ENCODE results near the gene ERG28. TPM values are rescaled to one million over a fixed set of nuclear protein-coding genes. Genes with fewer than 3 reads are reported as not detected.

The ERG28 gene
- total RNA-seq, 1 experiment from 2014 or later = 43.3 TPM

GRCh38 chr14:75653563-75653962, 7.1 kb downstream of the ERG28 start:
- H3K4me1 ChIP-seq (ENCODE audit: insufficient read depth, low read length, poor library complexity, severe bottlenecking) = no peaks in the 10 kb centered on the region
- no peak overlapping the region for H3K27ac ChIP-seq (ENCODE audit: low read depth, low read length, poor library complexity, severe bottlenecking)
- no peaks in the 10 kb centered on the region for H3K9me3 ChIP-seq (ENCODE audit: low read depth, low read length, poor library complexity, severe bottlenecking)
- TF ChIP-seq, protein P1, sequence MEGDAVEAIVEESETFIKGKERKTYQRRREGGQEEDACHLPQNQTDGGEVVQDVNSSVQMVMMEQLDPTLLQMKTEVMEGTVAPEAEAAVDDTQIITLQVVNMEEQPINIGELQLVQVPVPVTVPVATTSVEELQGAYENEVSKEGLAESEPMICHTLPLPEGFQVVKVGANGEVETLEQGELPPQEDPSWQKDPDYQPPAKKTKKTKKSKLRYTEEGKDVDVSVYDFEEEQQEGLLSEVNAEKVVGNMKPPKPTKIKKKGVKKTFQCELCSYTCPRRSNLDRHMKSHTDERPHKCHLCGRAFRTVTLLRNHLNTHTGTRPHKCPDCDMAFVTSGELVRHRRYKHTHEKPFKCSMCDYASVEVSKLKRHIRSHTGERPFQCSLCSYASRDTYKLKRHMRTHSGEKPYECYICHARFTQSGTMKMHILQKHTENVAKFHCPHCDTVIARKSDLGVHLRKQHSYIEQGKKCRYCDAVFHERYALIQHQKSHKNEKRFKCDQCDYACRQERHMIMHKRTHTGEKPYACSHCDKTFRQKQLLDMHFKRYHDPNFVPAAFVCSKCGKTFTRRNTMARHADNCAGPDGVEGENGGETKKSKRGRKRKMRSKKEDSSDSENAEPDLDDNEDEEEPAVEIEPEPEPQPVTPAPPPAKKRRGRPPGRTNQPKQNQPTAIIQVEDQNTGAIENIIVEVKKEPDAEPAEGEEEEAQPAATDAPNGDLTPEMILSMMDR (conservative IDR thresholded peaks at IDR 0.05; ENCODE audit: low read depth, low read length) = no peak
- H3K36me3 ChIP-seq (ENCODE audit: insufficient read depth, low read length, poor library complexity, severe bottlenecking) = peaks cover 78% of the 10 kb centered on the region
- ChIA-PET POLR2A (ENCODE audit: low non-redundant PET) (no interaction called here), CTCF (no interaction called here)
- H3K27me3 ChIP-seq (replicated peaks; ENCODE audit: insufficient read depth, low read depth, low read length, poor library complexity) = no peaks in the 10 kb centered on the region
- H3K4me3 ChIP-seq (ENCODE audit: low read depth, low read length, poor library complexity, severe bottlenecking) = no peak overlapping the region
- DNase-seq (ENCODE audit: low spot score) = no peak
- intact Hi-C loops (cut with micrococcal nuclease; ENCODE audit: unreplicated experiment) = loop anchor here (5.0 kb wide), 1 partner anchor 76 kb away; the partner anchor contains the start of gene FLVCR2
- no TSS peak for BruUV-seq (replicated peaks)

DNA sequence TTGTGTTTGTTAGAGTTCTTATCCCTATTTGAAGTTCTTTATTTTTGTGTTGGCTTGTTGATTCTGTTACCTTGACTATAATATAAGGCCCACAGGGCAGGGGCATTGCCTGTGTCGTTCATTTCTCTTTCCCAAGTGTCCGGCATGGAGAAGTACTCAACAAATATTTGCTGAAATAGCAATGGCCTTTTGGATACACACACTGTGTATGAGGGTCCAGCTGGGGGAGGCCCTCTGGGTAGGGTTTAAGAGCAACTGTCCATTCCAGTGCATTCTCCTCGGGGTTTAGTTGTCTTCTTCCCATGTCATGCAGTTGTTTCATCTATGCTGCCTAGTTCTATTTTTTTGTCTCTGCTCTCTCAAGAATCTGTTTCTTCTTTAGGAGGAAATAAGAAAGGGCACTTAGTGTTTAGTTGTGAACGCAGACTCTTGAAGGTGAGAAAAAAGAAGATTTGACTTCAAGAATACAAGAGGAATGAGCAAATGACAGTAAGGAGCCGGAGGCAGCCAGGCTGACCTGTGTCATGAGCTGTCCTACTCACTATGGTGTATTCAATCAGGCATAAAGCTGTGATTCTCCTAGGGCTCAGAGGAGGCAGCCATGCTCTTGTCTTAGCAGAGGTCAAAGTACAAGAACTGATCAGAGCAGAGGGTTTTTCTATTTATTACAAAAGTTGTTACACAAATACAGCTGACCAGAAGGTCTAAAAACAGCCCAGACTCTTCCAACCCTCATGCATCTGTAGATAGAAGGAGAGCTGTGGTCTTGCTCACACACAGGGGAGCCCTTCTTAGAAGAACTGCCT, 10.2 kb downstream of the ERG28 start:
- no peak overlapping the region for H3K4me3 ChIP-seq (ENCODE audit: low read depth, low read length, poor library complexity, severe bottlenecking)
- CTCF ChIA-PET = no interaction called here
- DNase-seq (ENCODE audit: low spot score) = no peak
- POLR2A ChIA-PET (ENCODE audit: low non-redundant PET) = no interaction called here
- intact Hi-C loops (cut with micrococcal nuclease; ENCODE audit: unreplicated experiment) = loop anchor here (5.0 kb wide), 1 partner anchor 73 kb away; the partner anchor contains the start of gene FLVCR2
- H3K36me3 ChIP-seq (ENCODE audit: insufficient read depth, low read length, poor library complexity, severe bottlenecking) = peaks cover 62% of the 10 kb centered on the region
- TF ChIP-seq, protein P1 (conservative IDR thresholded peaks at IDR 0.05; ENCODE audit: low read depth, low read length) = no peak
- TF ChIP-seq EZH2 (IDR thresholded peaks at IDR 0.05; ENCODE audit: borderline replicate concordance, low read depth, low read length, poor library complexity, severe bottlenecking) = no peak
- H3K9me3 ChIP-seq (ENCODE audit: low read depth, low read length, poor library complexity, severe bottlenecking) = no peaks in the 10 kb centered on the region
- no peak overlapping the region for H3K27ac ChIP-seq (ENCODE audit: low read depth, low read length, poor library complexity, severe bottlenecking)
- no TSS peak for BruUV-seq (replicated peaks)
- no peaks in the 10 kb centered on the region for H3K4me1 ChIP-seq (ENCODE audit: insufficient read depth, low read length, poor library complexity, severe bottlenecking)
- no peaks in the 10 kb centered on the region for H3K27me3 ChIP-seq (replicated peaks; ENCODE audit: insufficient read depth, low read depth, low read length, poor library complexity)

- ChIA-PET POLR2A (ENCODE audit: low non-redundant PET) (no interaction called here), CTCF (no interaction called here)
- DNase-seq (ENCODE audit: low spot score) = no peak
- Histone ChIP-seq H3K9me3 (ENCODE audit: low read depth, low read length, poor library complexity, severe bottlenecking) (no peaks in the 10 kb centered on the region), H3K36me3 (ENCODE audit: insufficient read depth, low read length, poor library complexity, severe bottlenecking) (peaks cover 56% of the 10 kb centered on the region), H3K4me1 (ENCODE audit: insufficient read depth, low read length, poor library complexity, severe bottlenecking) (no peaks in the 10 kb centered on the region), H3K4me3 (ENCODE audit: low read depth, low read length, poor library complexity, severe bottlenecking) (no peak overlapping the region), H3K27me3 (replicated peaks; ENCODE audit: insufficient read depth, low read depth, low read length, poor library complexity) (no peaks in the 10 kb centered on the region), H3K27ac (ENCODE audit: low read depth, low read length, poor library complexity, severe bottlenecking) (no peak overlapping the region)
- TF ChIP-seq, protein P1 (conservative IDR thresholded peaks at IDR 0.05; ENCODE audit: low read depth, low read length) = no peak
- intact Hi-C loops (cut with micrococcal nuclease; ENCODE audit: unreplicated experiment) = loop anchor here (5.0 kb wide), 1 partner anchor 72 kb away; the partner anchor contains the start of gene FLVCR2
- BruUV-seq (replicated peaks) = no TSS peak
These were observed 10.9 kb downstream of the ERG28 start for GRCh38 chr14:75649773-75650172.

All from A673 (cell line).